GM19099 (cell line): Measurements from ENCODE around the gene UPK1B.

Experiments used
- POLR2A ChIP-seq: IDR thresholded peaks from 3 replicates; pipeline ENCODE4 v1.6.1; 2011; ENCODE audit warnings: low read depth; ENCODE audit not compliant: insufficient read length; ENCODE audit errors: extremely low read depth

UPK1B gene

GRCh38 chr3:119211193-119211592, 37.8 kb downstream of the UPK1B start:
- no peak for TF ChIP-seq POLR2A

- TF ChIP-seq POLR2A: no peak
These were observed 38.4 kb downstream of the UPK1B start for GRCh38 chr3:119211803-119212202.

- TF ChIP-seq POLR2A: no peak
These were observed 45.7 kb downstream of the UPK1B start for GRCh38 chr3:119219069-119219468.

- no peak for TF ChIP-seq POLR2A
These were observed 46.8 kb downstream of the UPK1B start for GRCh38 chr3:119220198-119220597.

GRCh38 chr3:119220970-119221667, 47.7 kb downstream of the UPK1B start:
- no peak for TF ChIP-seq POLR2A

GRCh38 chr3:119221779-119222320, 48.5 kb downstream of the UPK1B start:
- no peak for TF ChIP-seq POLR2A

- TF ChIP-seq POLR2A: no peak
These were observed 49.0 kb downstream of the UPK1B start for GRCh38 chr3:119222391-119222790.

GRCh38 chr3:119223511-119223910, 50.1 kb downstream of the UPK1B start:
- TF ChIP-seq POLR2A: no peak

GRCh38 chr3:119225121-119225520, 51.7 kb downstream of the UPK1B start:
- TF ChIP-seq POLR2A: no peak

GRCh38 chr3:119227070-119227850, 53.9 kb downstream of the UPK1B start:
- no peak for TF ChIP-seq POLR2A

- TF ChIP-seq POLR2A: no peak
These were observed 55.2 kb downstream of the UPK1B start for GRCh38 chr3:119228373-119229145.

- no peak for TF ChIP-seq POLR2A
These were observed 55.8 kb downstream of the UPK1B start for GRCh38 chr3:119229190-119229589.

- no peak for TF ChIP-seq POLR2A
These were observed 56.7 kb downstream of the UPK1B start for GRCh38 chr3:119230071-119230470.

- no peak for TF ChIP-seq POLR2A
These were observed 57.3 kb downstream of the UPK1B start for GRCh38 chr3:119230745-119231144.

GRCh38 chr3:119234610-119235009, 61.2 kb downstream of the UPK1B start:
- TF ChIP-seq POLR2A: no peak
